GM18861 (cell line): ENCODE results near the gene LAMA2.

Experiments
- ATAC-seq: cut with Tn5 transposase; IDR thresholded peaks from one replicate; pipeline ENCODE4 v1.9.1; 2021; ENCODE audit not compliant: unreplicated experiment

Gene LAMA2

DNA sequence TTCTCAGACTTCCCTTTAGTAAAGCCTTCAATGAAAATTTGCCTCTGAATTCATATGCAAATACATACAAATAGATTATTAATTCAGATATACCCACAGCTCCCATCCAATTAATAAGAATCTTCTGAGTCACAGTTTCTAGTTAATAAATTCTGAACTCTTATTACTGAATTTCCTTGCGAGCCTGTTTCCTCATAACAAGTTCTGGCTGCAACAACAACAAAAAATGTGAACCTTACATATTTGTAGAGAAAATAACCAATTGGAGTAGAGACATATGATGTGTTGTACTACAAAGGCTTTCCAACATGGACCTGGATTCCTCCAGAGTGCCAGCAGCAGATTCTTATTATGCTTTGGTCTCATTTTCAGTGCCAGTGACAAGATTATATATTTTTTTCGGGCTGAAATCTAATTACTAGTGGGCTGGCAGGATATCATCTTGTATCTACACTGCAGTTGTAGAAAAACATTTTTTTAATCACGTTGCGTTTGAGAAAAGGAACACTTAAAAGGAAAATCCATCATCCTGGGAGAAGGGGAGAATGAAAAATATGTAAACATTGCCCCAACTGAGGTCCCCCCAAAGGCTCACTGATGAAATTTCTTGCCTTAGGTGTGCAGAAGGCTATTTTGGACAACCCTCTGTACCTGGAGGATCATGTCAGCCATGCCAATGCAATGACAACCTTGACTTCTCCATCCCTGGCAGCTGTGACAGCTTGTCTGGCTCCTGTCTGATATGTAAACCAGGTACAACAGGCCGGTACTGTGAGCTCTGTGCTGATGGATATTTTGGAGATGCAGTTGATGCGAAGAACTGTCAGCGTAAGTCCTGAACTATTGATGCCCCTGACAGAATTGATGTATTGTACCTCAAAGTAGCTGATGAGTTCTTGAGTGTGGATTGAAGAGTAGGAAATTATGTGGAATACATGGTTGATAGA is 404.6 kb downstream of the LAMA2 start:
- no peak for ATAC-seq

DNA sequence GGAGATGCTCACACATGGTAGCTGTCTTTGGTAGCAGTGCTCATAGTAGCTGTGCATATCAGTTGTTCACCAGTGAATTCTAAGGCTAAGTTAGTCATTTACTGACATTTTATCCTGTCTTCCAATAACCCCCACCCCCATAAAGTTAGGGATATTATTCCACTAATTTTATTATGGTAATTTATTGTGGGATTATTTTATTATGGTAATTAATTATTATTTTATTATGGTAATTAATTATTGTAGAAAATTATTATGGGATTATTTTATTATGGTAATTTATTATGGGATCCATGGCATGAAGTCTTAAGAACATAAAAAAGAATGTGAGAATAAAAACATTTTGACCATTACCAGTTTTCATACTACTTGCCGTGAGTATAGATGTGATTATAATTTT is 406.5 kb downstream of the LAMA2 start:
- ATAC-seq: no peak

DNA sequence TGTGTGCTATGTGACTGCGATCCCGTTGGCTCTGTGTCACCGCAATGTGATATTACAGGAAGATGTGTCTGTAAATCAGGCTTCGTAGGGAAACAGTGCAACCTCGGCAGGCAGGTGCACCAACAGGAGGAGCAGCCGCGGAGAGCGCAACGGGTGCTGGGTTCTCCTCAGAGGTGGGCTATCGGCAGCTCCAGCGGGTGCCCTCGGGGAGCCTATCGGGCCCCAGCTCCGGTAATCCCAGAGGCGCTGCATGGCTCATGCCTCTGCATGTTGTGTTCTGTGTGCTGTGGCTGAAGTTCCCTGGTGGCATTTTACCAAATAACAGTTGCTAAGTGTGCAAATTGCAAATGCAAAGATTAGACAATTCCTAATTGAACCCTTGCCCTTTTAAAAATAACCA is 409.9 kb downstream of the LAMA2 start:
- no peak for ATAC-seq

DNA sequence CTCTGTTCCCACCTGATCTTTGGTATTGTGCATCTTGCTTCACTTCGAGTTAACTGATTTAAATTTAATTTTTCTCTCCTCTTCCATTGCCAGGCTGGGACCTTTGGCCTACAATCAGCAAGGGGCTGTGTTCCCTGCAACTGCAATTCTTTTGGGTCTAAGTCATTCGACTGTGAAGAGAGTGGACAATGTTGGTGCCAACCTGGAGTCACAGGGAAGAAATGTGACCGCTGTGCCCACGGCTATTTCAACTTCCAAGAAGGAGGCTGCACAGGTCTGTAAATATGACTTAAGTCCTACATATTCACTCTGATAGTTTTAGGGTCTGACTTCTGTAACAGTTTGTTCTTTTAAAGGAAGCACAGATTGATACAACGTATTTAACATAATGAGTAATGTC is 414.7 kb downstream of the LAMA2 start:
- ATAC-seq: no peak

DNA sequence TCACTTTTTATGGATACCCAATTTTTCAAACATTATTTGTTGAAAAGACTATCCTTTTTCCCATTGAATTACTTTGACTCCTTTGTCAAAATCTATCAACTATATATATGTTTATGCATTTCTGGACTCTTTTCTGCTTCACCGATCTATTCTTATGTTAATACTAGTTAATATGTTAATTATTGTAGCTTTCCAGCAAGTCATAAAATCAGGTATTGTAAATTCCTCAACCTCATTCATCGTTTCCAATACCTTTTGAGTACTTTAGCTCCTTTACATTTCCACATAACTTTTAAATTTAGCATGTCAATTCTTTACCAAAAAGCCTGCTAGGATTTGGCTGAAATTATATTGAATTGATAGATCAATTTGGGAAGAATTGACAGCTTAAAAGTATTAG is 419.7 kb downstream of the LAMA2 start:
- no peak for ATAC-seq

DNA sequence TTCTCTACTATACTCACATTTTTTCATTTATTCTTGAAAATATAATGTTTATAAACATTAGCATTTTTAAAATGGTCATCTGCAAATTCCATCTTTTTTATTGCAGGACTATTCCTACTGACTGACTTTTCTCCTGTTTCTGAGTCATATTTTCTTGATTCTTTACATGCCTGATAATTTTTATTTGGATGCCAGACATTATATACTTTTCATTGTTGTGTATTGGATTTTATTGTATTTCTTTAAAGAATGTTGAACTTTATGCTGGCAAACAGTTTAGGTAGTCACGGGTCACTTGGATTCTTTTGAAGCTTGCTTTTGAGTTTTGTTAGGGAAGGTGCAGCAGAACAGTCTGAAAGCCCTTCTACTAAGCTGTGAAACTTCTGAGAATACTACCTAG is 423.9 kb downstream of the LAMA2 start:
- ATAC-seq: no peak

DNA sequence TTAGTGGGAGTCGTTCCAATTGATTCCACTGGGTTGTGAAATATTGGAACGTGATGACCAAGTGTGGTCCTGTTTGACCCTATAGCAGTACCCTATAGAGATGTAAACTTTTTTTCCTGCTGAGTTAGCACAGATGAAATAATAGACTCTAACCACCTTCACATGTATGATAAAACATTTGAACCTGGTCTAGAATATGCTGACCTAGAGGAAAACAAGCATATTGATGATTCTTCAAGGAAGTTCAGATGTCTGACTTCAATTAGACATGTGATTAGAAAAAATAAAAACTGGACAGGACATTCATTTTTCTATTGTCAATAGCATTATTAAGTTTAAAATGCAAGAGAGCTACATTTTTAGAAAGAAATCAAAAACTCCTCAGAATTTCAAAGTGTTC is 424.9 kb downstream of the LAMA2 start:
- no peak for ATAC-seq

DNA sequence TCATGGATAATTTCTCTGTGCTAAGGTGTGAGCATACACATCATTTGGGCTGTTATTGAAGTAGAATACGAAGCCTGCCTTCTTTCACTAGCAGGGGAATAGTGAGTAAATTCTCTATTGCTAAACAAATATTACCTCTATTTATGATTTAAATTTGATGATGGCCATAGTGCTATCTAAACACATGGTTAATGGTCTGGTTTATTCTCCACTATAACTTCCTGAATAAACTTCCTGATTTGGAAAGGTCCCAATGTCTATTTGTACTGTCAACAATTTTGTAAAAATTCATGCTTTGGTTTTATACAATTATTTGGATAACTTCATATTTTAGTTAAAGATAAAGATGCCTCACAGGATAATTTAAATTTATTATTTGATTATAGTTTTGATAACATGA is 426.2 kb downstream of the LAMA2 start:
- ATAC-seq: no peak

DNA sequence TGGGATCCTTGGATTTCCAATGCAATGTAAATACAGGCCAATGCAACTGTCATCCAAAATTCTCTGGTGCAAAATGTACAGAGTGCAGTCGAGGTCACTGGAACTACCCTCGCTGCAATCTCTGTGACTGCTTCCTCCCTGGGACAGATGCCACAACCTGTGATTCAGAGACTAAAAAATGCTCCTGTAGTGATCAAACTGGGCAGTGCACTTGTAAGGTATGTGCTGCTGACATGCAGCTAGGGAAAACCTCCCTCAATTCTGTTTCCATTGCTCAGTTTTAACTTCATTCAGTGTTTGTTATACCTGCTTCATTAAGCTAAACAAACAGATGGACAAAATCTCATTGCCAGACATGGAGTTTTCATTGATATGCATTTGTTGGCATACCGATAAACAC is 429.9 kb downstream of the LAMA2 start:
- no peak for ATAC-seq

GRCh38 chr6:129314575-129314974 is 431.6 kb downstream of the LAMA2 start:
- no peak for ATAC-seq

DNA sequence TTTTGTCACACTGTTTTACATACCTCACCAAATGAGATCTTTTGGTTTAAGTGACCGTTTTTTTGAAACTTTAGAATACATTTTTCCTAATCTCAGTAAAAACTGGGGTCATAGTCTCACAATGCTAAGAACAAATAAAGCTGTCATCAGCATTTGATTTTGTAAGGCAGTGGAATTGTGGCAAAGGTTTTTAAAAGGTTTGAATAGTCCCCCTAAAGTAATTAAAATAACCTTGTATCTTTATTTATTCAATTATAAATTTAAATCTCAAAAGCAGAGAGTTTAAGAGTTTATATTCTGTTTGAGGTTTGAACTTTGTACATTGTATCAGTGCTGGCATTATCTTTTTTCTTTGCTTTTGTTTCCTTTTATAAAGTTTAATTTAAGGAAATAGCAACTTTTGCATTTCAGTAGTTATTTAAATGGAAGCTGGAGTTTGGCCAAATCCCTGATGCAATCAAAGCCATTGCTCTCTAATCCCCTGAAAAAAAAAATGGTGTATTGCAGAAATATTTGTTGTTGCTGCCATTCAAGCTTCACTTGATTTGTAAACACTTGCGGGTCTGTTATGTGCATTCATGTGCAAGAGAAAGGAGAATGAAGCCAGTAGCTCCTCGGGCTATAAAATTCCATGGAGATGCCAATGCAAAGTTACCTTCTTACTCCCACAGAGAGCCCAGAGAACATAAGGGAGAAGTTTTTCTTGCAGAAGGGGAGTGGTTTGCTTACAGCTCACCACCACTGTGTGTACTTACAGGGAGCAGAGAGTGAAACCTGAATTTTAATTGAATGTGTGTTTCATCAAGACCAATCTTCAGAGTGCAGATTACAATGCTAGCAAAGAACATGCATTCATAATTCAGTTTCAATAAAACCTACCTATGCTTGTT is 435.2 kb downstream of the LAMA2 start:
- no peak for ATAC-seq

DNA sequence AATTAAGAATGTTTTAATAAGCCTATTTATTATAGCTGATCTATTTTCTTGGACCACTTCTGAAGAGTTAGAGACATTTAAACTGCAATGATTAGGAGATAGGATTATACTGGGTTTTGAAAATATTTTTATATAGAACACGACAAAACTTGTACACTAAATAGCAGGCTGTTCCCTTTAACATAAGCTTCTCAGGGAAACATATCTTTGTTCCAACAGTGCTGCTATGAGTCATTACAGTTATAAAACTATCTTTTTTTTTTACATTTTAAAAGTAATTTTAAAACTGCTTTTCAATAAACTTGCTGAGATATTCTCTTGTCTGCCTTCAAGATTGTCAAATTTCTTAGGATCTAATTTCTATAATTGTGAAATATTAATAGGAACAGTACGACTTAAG is 438.0 kb downstream of the LAMA2 start:
- no peak for ATAC-seq

- no peak for ATAC-seq
Observed at GRCh38 chr6:129321303-129321702, 438.4 kb downstream of the LAMA2 start.

DNA sequence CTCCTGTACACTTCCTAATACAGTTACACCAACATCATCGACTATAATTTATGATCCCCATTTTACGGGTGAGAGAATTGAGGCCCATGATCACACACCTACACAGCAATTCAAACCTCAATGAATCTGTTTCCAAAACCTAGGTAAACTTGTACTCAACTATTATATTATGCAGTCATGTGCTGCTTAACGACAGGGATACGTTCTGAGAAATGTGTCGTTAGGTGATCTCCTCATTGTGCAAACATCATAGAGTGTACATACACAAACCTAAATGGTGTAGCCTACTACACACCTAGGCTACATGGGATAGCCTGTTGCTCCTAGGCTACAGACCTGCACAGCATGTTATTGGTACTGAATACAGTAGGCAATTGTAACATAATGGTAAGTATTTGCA is 441.4 kb downstream of the LAMA2 start:
- no peak for ATAC-seq

- no peak for ATAC-seq
Observed at GRCh38 chr6:129329678-129330077, 446.7 kb downstream of the LAMA2 start.

- no peak for ATAC-seq
Observed at GRCh38 chr6:129331450-129332138, 448.7 kb downstream of the LAMA2 start.

DNA sequence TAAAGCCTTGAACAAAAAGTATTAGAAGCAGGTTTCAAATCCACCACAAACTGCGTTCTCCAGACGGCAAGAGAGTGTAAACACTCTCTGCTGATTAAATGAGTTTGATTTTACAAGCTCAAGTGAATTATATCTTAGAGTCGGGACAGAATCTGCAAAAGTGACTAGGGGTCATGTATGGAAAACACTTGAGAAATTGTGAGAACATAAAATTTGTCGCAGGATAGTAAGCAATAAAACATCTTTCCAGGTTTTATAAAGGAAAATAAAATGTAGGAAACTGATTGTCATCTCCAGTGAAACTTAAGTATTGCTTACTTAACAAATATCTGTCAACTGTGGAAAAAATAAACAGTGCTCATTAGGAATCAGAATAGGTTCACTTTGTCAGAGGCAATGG is 452.9 kb downstream of the LAMA2 start:
- no peak for ATAC-seq

DNA sequence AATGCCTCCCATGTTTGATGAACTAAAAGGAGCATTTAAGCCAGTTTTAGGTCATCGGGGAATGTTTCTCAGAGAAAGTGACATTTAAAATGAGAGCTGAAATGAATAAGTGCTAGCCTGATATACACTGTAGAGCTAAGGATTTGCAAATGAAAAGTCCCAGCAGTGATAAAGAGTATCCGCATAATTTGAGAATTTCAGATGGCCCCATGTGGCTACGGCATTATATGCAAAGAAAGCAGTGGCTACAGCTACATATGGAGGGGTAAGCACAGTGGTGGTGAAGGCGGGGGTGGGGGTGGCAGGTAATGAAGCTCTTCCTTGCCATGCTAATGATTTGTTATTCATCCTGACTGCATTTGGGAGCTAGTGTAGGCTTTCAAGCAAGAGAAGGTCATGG is 455.7 kb downstream of the LAMA2 start:
- no peak for ATAC-seq

DNA sequence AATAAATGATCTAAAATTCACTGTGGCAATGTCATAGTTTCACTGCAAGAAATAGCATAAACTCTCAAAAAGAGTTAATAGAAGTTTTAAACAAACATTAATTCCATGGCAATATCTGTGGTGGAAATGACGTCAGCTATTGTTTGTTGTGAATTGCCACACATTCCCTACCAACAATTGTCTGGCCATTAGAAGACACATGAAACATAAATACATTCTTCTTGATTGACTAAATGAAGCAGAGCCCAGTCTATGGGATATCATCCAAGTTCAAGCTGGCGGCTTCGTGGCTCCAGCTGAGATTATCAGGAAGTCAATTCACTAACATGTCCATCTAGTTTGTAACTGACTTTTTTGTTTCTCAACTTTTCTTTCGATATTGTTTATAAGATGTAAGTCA is 458.0 kb downstream of the LAMA2 start:
- no peak for ATAC-seq

DNA sequence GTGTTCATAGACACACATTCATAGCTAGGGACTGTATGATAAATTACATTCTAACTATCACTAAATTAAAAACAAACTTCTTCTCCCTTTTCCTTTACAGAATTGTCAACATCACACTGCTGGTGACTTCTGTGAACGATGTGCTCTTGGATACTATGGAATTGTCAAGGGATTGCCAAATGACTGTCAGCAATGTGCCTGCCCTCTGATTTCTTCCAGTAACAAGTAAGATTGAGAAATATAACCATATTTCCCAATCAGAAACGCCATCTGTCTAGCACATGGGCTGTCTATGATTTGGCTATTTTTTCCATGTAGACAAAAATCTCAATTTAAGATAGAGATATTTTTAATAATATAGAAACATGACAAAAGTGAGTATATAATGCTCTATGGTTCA is 459.3 kb downstream of the LAMA2 start:
- no peak for ATAC-seq

- ATAC-seq: no peak
Observed at GRCh38 chr6:129342796-129343195, 459.9 kb downstream of the LAMA2 start.
